GM12878 (cell line): ENCODE data around the gene NDUFB11. TPM values are rescaled to one million over a fixed set of nuclear protein-coding genes. Genes with fewer than 3 reads are reported as not detected.

Experiments
- ATAC-seq: fragments of 200-7000 bp; cut with Tn5 transposase; 3 replicates; pipeline ENCODE4 v1.9.1; 2020; ENCODE audit warnings: mild to moderate bottlenecking, moderate library complexity
- BruUV-seq: library from RNA; stranded (reverse); fragments of 400-500 nt; replicated peaks from 2 replicates; lab custom pipeline; 2021; lab: Mats Ljungman, UMichigan
- CTCF ChIA-PET: fragments of 300-600 bp; sonication (Branson Sonifier 250); formaldehyde crosslinking; extraction: SDS; loops from one replicate; lab custom pipeline; 2021; ENCODE audit warnings: inconsistent platforms; lab: Yijun Ruan, JAX
- POLR2A ChIA-PET: fragments of 350-600 bp; formaldehyde crosslinking; extraction: SDS; loops from one replicate; lab custom pipeline; 2021; ENCODE audit warnings: inconsistent platforms; lab: Charles Lee
- RAD21 ChIA-PET: fragments of 300-600 bp; sonication (Branson Sonifier 250); formaldehyde crosslinking; loops from one replicate; lab custom pipeline; 2023; ENCODE audit warnings: antibody characterized with exemption; ENCODE audit not compliant: unreplicated experiment; lab: Charles Lee
- SMC1A ChIA-PET: fragments of 300-600 bp; sonication (Branson Sonifier 250); formaldehyde crosslinking; loops from one replicate; lab custom pipeline; 2023; ENCODE audit not compliant: unreplicated experiment, uncharacterized antibody; lab: Charles Lee
- DNase-seq: peaks from one replicate; pipeline ENCODE4 v3.0.0-alpha.2; 2011; ENCODE audit warnings: low read depth, low spot score
- FAIRE-seq: peaks from 3 replicates; lab custom pipeline; 2011; peaks lifted over from hg19 to GRCh38; lab: Jason Lieb, UNC
- H2AFZ ChIP-seq: 2 replicates; pipeline ENCODE4 v1.6.0; 2011; ENCODE audit warnings: low read depth, low read length, control low read depth; ENCODE audit not compliant: control insufficient read depth
- H3K27ac ChIP-seq: 2 replicates; pipeline ENCODE4 v1.5.1; 2011; ENCODE audit warnings: control low read depth; ENCODE audit not compliant: control insufficient read depth, insufficient read depth
- H3K27me3 ChIP-seq, 2 experiments: replicated peaks in 1 of 2; 2 replicates each; pipeline versions ENCODE4 v1.6.0 to v1.6.1; 2011; ENCODE audit warnings: low read length in 1 of 2; ENCODE audit not compliant: control insufficient read depth in 2 of 2, insufficient read depth in 2 of 2
- H3K36me3 ChIP-seq, 2 experiments: 2 replicates each; pipeline ENCODE4 v1.5.1; 2011; ENCODE audit warnings: low read length in 1 of 2; ENCODE audit not compliant: control insufficient read depth in 2 of 2, insufficient read depth in 2 of 2
- H3K4me1 ChIP-seq: 2 replicates; pipeline ENCODE4 v1.6.1; 2011; ENCODE audit warnings: mild to moderate bottlenecking, low read length, moderate library complexity, mixed read lengths; ENCODE audit not compliant: control insufficient read depth, insufficient read depth
- H3K4me2 ChIP-seq: 2 replicates; pipeline ENCODE4 v1.6.0; 2011; ENCODE audit warnings: control low read depth; ENCODE audit not compliant: control insufficient read depth, insufficient read depth
- H3K4me3 ChIP-seq: fragments of 200-600 bp; sonication (generic); 2 replicates; pipeline ENCODE4 v1.5.1; 2016
- H3K79me2 ChIP-seq: 2 replicates; pipeline ENCODE4 v1.6.0; 2011; ENCODE audit warnings: low read length; ENCODE audit not compliant: control insufficient read depth, insufficient read depth
- H3K9ac ChIP-seq: 2 replicates; pipeline ENCODE4 v1.8.0; 2011; ENCODE audit warnings: low read length, control low read depth, mixed read lengths; ENCODE audit not compliant: control insufficient read depth, insufficient read depth
- H3K9me3 ChIP-seq: replicated peaks from 3 replicates; pipeline ENCODE4 v1.5.1; 2011; ENCODE audit warnings: mild to moderate bottlenecking, low read length; ENCODE audit not compliant: control insufficient read depth, insufficient read depth
- H4K20me1 ChIP-seq: 2 replicates; pipeline ENCODE4 v1.6.0; 2011; ENCODE audit not compliant: control insufficient read depth, insufficient read depth
- BHLHE40 ChIP-seq, 2 experiments: fragments of 450-650 bp in 1 of 2; IDR thresholded peaks; 2 replicates each; pipeline ENCODE4 v1.6.1; 2011 to 2017; ENCODE audit warnings: low read depth in 2 of 2, borderline replicate concordance in 1 of 2, improper control_type of control experiment in 1 of 2, low read length in 1 of 2, mild to moderate bottlenecking in 1 of 2
- GABPA ChIP-seq: IDR thresholded peaks from 2 replicates; pipeline ENCODE4 v1.6.1; 2014; ENCODE audit warnings: antibody characterized with exemption, low read depth, mild to moderate bottlenecking, inconsistent platforms
- IRF4 ChIP-seq: IDR thresholded peaks from 2 replicates; pipeline ENCODE4 v1.6.1; 2011; ENCODE audit warnings: low read depth, low read length
- JUND ChIP-seq: IDR thresholded peaks from 2 replicates; pipeline ENCODE4 v1.6.1; 2012; ENCODE audit warnings: low read depth, mild to moderate bottlenecking, low read length, improper control_type of control experiment, moderate library complexity
- LARP7 ChIP-seq: fragments of 450-650 bp; IDR thresholded peaks from 2 replicates; pipeline ENCODE4 v1.6.1; 2017; ENCODE audit warnings: mild to moderate bottlenecking
- MXI1 ChIP-seq: fragments of 150-350 bp; IDR thresholded peaks from 2 replicates; pipeline ENCODE4 v1.6.1; 2011; ENCODE audit warnings: low read depth, mild to moderate bottlenecking, inconsistent platforms, low read length, improper control_type of control experiment
- NFYB ChIP-seq: IDR thresholded peaks from 2 replicates; pipeline ENCODE4 v1.6.1; 2011; ENCODE audit warnings: low read depth, mild to moderate bottlenecking, low read length, improper control_type of control experiment, moderate library complexity; ENCODE audit not compliant: insufficient read depth
- NR2F1 ChIP-seq: fragments of 450-650 bp; conservative IDR thresholded peaks from 2 replicates; pipeline ENCODE4 v1.6.1; 2017; ENCODE audit warnings: mild to moderate bottlenecking
- NRF1 ChIP-seq: conservative IDR thresholded peaks from 2 replicates; pipeline ENCODE4 v1.6.1; 2011; ENCODE audit warnings: mild to moderate bottlenecking, low read depth, low read length, improper control_type of control experiment
- PML ChIP-seq: IDR thresholded peaks from 2 replicates; pipeline ENCODE4 v1.6.1; 2012; ENCODE audit warnings: low read length, inconsistent platforms
- WGBS: methylation state at CpG from one replicate; pipeline ENCODE4 v1.1.6; 2016; ENCODE audit warnings: low lambda C conversion rate; ENCODE audit not compliant: insufficient replicate concordance, insufficient coverage; ENCODE audit errors: missing lambda C conversion rate; 5-methylcytosine and 5-hydroxymethylcytosine counted together
- in situ Hi-C: fragments of 300-500 bp; cut with MboI; formaldehyde crosslinking; loops from 9 replicates; pipeline ENCODE4 v1.14.3; 2018; ENCODE audit warnings: mixed read lengths
- intact Hi-C: fragments of 100-400 bp; cut with micrococcal nuclease; formaldehyde crosslinking; loops from one replicate; pipeline ENCODE4 v1.14.2; 2022; ENCODE audit not compliant: unreplicated experiment
- polyA plus RNA-seq, 11 experiments: library from polyadenylated mRNA; depleted of rRNA in 4 of 11; unstranded in 6 of 11; stranded (reverse) in 5 of 11; fragments of >200 nt; fragmentation: Nextera tagmentation in 4 of 11; fragmentation: Illumina TruSeq in 1 of 11; extraction: Ambion mirVana in 4 of 11; extraction: Trizol in 1 of 11; gene quantifications; 1 replicate in 1 of 11; 2 replicates in 10 of 11; pipeline versions ENCODE4 v1.2.1 to v1.2.3, GENCODE V29; 2011 to 2016; ENCODE audit warnings: inconsistent platforms in 2 of 11, missing spikeins in 2 of 11, low read depth in 1 of 11
- total RNA-seq, 4 experiments: library from RNA; depleted of rRNA in 3 of 4; stranded (reverse); fragments of >200 nt in 3 of 4; fragmentation: Illumina TruSeq in 1 of 4; extraction: Trizol in 1 of 4; gene quantifications; 2 replicates each; pipeline versions ENCODE4 v1.2.1 to v1.2.3, GENCODE V29; 2013 to 2021
- TF ChIP-seq, protein P1 (sequence below): fragments of 150-350 bp; IDR thresholded peaks from 2 replicates; pipeline ENCODE4 v1.6.1; 2014; ENCODE audit warnings: mild to moderate bottlenecking, low read depth, low read length
- TF ChIP-seq, protein P2 (sequence below): fragments of 450-650 bp; IDR thresholded peaks from 2 replicates; pipeline ENCODE4 v1.6.1; 2017; ENCODE audit warnings: antibody characterized with exemption, mild to moderate bottlenecking, moderate library complexity
- TF ChIP-seq, protein P3 (sequence below): IDR thresholded peaks from 2 replicates; pipeline ENCODE4 v1.6.1; 2011; ENCODE audit warnings: low read depth, low read length, improper control_type of control experiment, borderline replicate concordance

The NDUFB11 gene
- total and polyA plus RNA-seq, 10 of the 15 experiments (the other 5 are each of a cell fraction or from before 2014, with no cell fraction given) = 16.1 to 202 (median 83.3) TPM

DNA sequence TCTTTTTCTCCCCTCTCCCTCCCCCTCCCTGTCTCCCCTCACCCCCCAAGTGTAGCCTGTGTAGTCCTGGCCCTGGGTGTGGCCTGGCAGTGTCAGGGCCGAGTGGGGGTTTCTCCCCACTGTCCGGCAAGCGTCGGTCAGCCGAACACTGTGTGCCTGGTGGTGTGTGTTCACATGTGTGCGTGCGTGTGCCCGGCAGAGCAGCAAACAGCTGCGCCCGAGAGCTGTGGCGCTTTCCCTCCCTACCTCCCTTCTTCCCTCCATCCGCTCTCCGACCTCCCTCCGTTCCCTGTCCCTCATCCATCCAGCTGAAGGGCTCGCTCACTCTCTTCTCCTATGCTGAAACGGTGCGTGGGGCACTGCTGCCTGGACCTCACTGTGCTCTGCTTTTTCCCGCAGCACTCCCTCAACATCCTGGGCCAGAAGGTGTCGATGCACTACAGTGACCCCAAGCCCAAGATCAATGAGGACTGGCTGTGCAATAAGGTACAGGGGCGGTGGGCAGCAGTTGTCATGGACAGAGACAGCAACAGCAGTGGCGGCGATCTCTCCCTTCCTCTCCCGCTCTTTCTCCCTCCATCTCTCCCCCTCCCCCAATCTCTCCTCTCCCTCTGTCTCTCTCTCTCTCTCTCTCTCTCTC, 31.7 kb upstream of the NDUFB11 start (continued):
- TF ChIP-seq, protein P1, sequence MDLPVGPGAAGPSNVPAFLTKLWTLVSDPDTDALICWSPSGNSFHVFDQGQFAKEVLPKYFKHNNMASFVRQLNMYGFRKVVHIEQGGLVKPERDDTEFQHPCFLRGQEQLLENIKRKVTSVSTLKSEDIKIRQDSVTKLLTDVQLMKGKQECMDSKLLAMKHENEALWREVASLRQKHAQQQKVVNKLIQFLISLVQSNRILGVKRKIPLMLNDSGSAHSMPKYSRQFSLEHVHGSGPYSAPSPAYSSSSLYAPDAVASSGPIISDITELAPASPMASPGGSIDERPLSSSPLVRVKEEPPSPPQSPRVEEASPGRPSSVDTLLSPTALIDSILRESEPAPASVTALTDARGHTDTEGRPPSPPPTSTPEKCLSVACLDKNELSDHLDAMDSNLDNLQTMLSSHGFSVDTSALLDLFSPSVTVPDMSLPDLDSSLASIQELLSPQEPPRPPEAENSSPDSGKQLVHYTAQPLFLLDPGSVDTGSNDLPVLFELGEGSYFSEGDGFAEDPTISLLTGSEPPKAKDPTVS = no peak
- TF ChIP-seq JUND = no peak

DNA sequence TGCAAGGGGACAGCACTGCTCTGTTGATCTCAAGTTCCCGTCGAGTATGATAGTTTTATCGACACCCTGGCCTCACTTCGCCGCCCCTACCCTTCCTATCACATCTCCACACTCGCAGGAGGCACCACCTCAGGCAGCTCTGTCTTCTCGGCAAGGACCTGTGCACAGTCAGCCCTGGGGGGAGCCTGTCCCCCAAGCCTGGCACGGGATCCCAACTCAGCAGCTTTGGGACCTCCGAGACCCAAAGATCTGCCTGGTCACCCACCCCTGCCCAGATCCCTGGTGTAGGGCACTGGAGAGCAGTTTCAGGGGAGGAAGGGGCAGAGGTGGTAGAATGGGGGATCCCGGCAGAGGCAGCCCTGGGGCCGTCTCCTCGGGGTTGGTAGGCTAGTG, 31.1 kb upstream of the NDUFB11 start:
- H3K27me3 ChIP-seq = no peaks in the 10 kb centered on the region
- 81% methylated on average over 12 of the region's 12 CpGs for WGBS
- no peak for DNase-seq
- in situ Hi-C loops = no loop called here
- H3K4me1 ChIP-seq = no peaks in the 10 kb centered on the region
- no peak for ATAC-seq
- no peak overlapping the region for H3K9ac ChIP-seq
- peaks cover 0 to 13% of the 10 kb centered on the region in 2 experiments; a peak in 3 of 4 replicates for H3K36me3 ChIP-seq
- no TSS peak for BruUV-seq
- H3K9me3 ChIP-seq = no peaks in the 10 kb centered on the region
- no peak for FAIRE-seq
- no peaks in the 10 kb centered on the region for H4K20me1 ChIP-seq
- H2AFZ ChIP-seq = no peak overlapping the region
- SMC1A ChIA-PET = no interaction called here
- no peak overlapping the region for H3K4me3 ChIP-seq
- CTCF ChIA-PET = no interaction called here
- no peak overlapping the region for H3K27ac ChIP-seq
- POLR2A ChIA-PET = interaction anchor here (0.6 kb wide), 1 partner anchor 371 kb away, joined by 6 read pairs; no protein-coding TSS in a partner anchor
- intact Hi-C loops = no loop called here
- no peaks in the 10 kb centered on the region for H3K79me2 ChIP-seq
- RAD21 ChIA-PET = no interaction called here
- H3K4me2 ChIP-seq = no peak overlapping the region
- TF ChIP-seq NR2F1 (no peak), GABPA (no peak), BHLHE40 (IDR thresholded peaks at IDR 0.05; ENCODE audit: borderline replicate concordance in 1 of 2, low read depth in 2 of 2, low read length in 1 of 2) (no peak), PML (no peak), MXI1 (no peak), NRF1 (no peak), IRF4 (no peak), NFYB (no peak), LARP7 (no peak)
- TF ChIP-seq, protein P2, sequence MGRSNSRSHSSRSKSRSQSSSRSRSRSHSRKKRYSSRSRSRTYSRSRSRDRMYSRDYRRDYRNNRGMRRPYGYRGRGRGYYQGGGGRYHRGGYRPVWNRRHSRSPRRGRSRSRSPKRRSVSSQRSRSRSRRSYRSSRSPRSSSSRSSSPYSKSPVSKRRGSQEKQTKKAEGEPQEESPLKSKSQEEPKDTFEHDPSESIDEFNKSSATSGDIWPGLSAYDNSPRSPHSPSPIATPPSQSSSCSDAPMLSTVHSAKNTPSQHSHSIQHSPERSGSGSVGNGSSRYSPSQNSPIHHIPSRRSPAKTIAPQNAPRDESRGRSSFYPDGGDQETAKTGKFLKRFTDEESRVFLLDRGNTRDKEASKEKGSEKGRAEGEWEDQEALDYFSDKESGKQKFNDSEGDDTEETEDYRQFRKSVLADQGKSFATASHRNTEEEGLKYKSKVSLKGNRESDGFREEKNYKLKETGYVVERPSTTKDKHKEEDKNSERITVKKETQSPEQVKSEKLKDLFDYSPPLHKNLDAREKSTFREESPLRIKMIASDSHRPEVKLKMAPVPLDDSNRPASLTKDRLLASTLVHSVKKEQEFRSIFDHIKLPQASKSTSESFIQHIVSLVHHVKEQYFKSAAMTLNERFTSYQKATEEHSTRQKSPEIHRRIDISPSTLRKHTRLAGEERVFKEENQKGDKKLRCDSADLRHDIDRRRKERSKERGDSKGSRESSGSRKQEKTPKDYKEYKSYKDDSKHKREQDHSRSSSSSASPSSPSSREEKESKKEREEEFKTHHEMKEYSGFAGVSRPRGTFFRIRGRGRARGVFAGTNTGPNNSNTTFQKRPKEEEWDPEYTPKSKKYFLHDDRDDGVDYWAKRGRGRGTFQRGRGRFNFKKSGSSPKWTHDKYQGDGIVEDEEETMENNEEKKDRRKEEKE = no peak
- TF ChIP-seq, protein P3, sequence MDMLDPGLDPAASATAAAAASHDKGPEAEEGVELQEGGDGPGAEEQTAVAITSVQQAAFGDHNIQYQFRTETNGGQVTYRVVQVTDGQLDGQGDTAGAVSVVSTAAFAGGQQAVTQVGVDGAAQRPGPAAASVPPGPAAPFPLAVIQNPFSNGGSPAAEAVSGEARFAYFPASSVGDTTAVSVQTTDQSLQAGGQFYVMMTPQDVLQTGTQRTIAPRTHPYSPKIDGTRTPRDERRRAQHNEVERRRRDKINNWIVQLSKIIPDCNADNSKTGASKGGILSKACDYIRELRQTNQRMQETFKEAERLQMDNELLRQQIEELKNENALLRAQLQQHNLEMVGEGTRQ = no peak
